Measurements from ENCODE around the gene EXOG.

EXOG gene

GRCh38 chr3:38548154-38548931 is 52.2 kb downstream of the EXOG start:
- DNase-seq: no peak

GRCh38 chr3:38549082-38549481 is 52.9 kb downstream of the EXOG start:
- no peak for DNase-seq

GRCh38 chr3:38549486-38549885 is 53.3 kb downstream of the EXOG start:
- DNase-seq: no peak

- DNase-seq: no peak
Measured at GRCh38 chr3:38549957-38550840, 54.1 kb downstream of the EXOG start.

- DNase-seq: no peak
Measured at GRCh38 chr3:38551026-38551832, 55.1 kb downstream of the EXOG start.

GRCh38 chr3:38552364-38552763 is 56.2 kb downstream of the EXOG start:
- DNase-seq: no peak

GRCh38 chr3:38553071-38553470 is 56.9 kb downstream of the EXOG start:
- no peak for DNase-seq

- no peak for DNase-seq
Measured at GRCh38 chr3:38554127-38554827, 58.1 kb downstream of the EXOG start.

- DNase-seq: no peak
Measured at GRCh38 chr3:38555149-38555840, 59.2 kb downstream of the EXOG start.

GRCh38 chr3:38555926-38556325 is 59.8 kb downstream of the EXOG start:
- no peak for DNase-seq

- DNase-seq: no peak
Measured at GRCh38 chr3:38556640-38557358, 60.7 kb downstream of the EXOG start.

GRCh38 chr3:38558864-38559263 is 62.7 kb downstream of the EXOG start:
- no peak for DNase-seq

- no peak for DNase-seq
Measured at GRCh38 chr3:38560284-38560683, 64.1 kb downstream of the EXOG start.

GRCh38 chr3:38560996-38561717 is 65.0 kb downstream of the EXOG start:
- DNase-seq: no peak

- DNase-seq: no peak
Measured at GRCh38 chr3:38561746-38562466, 65.8 kb downstream of the EXOG start.

- no peak for DNase-seq
Measured at GRCh38 chr3:38562467-38562925, 66.4 kb downstream of the EXOG start.

- no peak for DNase-seq
Measured at GRCh38 chr3:38563070-38563885, 67.1 kb downstream of the EXOG start.

GRCh38 chr3:38563886-38564270 is 67.7 kb downstream of the EXOG start:
- no peak for DNase-seq
